NB4 (cell line): Measurements from ENCODE around the gene IQCE.

ENCODE experiments used
- DNase-seq: peaks from one replicate; pipeline ENCODE4 v3.0.0; 2010; ENCODE audit warnings: low read depth
- H3K4me3 ChIP-seq: one replicate; pipeline ENCODE4 v1.5.1; 2011; ENCODE audit warnings: mild to moderate bottlenecking, low read depth, low read length, moderate library complexity
- MYC ChIP-seq: IDR thresholded peaks from 2 replicates; pipeline ENCODE4 v1.6.1; 2011; ENCODE audit warnings: low read depth, low read length
- POLR2A ChIP-seq: IDR thresholded peaks from 2 replicates; pipeline ENCODE4 v1.6.1; 2011; ENCODE audit warnings: mild to moderate bottlenecking; ENCODE audit not compliant: insufficient read length; ENCODE audit errors: extremely low read depth
- TF ChIP-seq, protein P1 (sequence below): IDR thresholded peaks from 2 replicates; pipeline ENCODE4 v1.6.1; 2011; ENCODE audit warnings: low read depth, low read length
- TF ChIP-seq, protein P2 (sequence below): IDR thresholded peaks from one replicate; pipeline ENCODE4 v1.5.1; 2012; ENCODE audit warnings: low read depth, low read length

IQCE gene

DNA sequence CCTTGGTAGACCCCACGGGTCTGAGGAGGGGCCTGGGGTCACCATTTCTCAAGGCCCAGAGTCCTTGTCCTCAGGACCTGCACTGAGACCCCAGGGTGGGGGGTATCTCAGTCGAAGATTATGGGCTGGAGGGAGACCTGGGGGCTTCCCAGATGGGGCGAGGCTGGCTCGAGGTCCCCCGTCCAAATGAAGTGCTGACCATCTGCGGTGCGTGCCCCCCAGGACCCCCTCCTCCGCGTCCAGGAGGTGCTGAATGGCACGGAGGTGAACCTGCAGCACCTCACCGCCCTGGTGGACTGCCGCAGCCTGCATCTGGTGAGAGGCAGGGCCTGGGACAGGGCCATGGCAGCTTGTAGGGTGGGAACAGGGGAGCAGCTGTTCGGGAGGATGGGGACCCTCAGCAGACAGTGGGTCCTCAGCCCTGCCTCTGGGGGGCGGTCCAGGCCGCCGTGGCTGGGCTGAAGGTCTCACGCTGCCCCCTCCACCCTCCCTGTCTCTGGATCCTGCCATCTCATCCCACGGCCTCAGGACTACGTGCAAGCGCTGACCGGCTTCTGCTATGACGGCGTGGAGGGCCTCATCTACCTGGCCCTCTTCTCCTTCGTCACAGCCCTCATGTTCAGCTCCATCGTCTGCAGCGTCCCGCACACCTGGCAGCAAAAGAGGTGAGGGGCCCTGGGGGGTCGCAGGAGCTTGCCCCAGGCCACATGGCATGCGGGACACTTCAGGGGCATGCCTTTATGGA lies 97.3 kb downstream of the IQCE start:
- TF ChIP-seq POLR2A, result no peak
- H3K4me3 ChIP-seq, result no peak overlapping the region
- no peak for DNase-seq

DNA sequence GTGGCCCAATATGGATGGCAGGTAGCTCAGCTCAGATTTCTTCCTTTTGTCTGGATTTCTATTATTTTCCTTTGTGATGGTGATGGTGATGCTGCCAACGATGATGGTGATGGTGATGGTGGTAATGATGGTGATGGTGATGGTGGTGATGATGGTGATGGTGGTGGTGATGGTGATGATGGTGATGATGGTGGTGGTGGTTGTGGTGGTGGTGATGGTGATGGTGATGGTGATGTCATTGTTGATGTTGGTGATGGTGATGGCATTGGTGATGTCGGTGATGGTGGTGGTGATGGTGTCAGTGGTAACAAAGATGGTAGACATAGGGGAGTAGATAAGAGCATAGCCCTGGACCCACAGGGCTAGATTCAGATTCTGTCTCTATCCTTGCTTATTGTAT lies 98.4 kb downstream of the IQCE start:
- no peak for TF ChIP-seq MYC
- TF ChIP-seq, protein P1, sequence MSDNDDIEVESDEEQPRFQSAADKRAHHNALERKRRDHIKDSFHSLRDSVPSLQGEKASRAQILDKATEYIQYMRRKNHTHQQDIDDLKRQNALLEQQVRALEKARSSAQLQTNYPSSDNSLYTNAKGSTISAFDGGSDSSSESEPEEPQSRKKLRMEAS, result no peak
- TF ChIP-seq, protein P2, sequence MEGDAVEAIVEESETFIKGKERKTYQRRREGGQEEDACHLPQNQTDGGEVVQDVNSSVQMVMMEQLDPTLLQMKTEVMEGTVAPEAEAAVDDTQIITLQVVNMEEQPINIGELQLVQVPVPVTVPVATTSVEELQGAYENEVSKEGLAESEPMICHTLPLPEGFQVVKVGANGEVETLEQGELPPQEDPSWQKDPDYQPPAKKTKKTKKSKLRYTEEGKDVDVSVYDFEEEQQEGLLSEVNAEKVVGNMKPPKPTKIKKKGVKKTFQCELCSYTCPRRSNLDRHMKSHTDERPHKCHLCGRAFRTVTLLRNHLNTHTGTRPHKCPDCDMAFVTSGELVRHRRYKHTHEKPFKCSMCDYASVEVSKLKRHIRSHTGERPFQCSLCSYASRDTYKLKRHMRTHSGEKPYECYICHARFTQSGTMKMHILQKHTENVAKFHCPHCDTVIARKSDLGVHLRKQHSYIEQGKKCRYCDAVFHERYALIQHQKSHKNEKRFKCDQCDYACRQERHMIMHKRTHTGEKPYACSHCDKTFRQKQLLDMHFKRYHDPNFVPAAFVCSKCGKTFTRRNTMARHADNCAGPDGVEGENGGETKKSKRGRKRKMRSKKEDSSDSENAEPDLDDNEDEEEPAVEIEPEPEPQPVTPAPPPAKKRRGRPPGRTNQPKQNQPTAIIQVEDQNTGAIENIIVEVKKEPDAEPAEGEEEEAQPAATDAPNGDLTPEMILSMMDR, result no peak
- no peak for TF ChIP-seq POLR2A
- H3K4me3 ChIP-seq, result no peak overlapping the region
- no peak for DNase-seq

DNA sequence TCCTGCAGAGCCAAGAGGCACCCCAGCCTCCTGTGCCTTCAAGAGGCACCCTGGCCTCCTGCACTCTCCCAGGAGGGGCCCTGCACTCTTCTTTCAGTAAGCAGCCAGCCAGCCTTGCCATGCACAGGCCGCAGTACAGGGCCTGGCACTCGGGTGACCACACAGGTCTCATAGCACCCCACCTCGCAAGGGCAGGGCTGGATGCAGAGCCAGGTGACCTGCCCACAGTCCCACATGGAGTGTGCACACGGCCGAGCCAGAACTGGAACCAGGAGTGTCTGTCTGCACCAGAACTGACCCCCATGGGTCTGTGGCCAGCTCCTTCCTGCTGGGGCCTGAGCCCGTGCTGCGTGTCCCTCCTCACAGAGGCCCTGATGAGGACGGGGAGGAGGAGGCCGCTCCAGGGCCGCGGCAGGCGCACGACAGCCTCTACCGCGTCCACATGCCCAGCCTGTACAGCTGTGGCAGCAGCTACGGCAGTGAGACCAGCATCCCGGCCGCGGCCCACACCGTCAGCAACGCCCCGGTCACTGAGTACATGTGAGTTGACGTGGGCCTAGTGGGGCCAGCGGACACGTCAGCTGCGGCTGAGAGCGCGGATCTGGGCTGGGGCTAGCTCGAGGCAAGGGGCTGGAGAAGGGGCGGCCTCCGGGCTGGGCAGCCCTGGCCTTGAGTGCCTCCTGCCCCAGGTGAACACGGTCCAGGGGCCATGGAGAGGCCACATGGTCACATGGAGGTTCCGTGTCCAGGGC lies 99.3 kb downstream of the IQCE start:
- no peak for DNase-seq
- TF ChIP-seq, protein P1, result no peak
- no peak for TF ChIP-seq MYC
- TF ChIP-seq, protein P2, result no peak
- no peak for TF ChIP-seq POLR2A
- H3K4me3 ChIP-seq, result no peak overlapping the region

DNA sequence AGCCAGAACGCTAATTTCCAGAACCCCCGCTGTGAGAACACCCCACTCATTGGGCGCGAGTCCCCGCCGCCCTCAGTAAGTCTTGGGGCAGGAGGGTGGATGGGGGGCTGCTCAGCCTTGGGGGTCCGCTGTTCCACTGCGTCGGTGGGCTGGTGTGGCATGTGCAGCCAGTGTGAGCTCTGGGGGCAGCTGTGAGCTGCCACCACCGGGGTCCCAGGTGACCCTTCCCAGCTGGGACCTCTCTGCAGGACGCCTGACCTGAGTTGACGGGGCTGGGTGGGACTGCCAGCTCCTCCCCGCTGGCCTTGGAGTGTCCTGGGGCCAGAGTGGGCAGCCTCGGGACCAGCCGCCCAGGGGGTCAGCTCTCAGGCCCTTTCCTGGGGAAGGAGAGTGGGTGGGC lies 100.2 kb downstream of the IQCE start:
- no peak overlapping the region for H3K4me3 ChIP-seq
- no peak for DNase-seq
- TF ChIP-seq, protein P1, result no peak
- TF ChIP-seq MYC (no peak), POLR2A (no peak)
- TF ChIP-seq, protein P2, result no peak

DNA sequence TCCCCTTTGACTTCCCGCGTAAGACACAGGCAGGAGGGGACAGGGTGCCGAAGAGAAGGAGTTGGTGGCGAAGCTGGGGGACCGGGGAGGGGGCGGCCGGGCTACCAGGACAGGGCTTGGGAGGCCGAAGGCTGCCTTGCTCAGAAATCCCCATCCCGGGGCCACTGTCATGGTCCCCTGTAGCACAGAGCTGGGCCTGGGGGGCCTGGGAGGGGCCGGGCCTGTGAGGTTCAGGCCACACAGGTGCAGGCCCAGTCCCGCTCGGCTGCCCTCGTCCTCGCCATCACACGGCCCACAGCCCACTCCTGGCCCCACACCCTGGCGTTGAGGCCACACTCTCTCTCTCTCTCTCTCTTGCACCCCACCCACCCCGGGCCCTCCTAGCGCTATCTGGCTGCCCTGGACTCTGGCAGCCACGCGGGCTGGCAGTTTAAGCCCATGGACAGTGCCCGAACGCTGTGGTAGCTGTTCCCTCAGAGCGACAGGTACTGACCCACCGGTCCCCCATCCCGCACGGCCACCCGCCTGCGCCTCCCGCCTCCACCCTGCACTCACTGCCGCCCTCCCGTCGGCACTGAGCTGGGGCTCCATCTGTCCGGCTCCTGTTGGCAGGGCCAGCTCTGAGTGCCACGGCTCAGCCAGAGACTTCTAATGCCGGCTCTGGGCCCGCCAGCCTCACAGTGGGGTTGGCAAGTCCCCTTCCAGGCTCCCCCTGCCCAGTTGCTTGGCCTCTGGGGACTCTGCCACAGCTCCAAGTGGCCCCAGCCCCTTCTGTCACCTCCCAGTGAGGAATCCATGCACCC lies 101.0 kb downstream of the IQCE start:
- no peak overlapping the region for H3K4me3 ChIP-seq
- no peak for DNase-seq
- TF ChIP-seq, protein P2, result no peak
- TF ChIP-seq POLR2A (no peak), MYC (no peak)
- TF ChIP-seq, protein P1, result no peak
